CD14-positive monocyte (primary cell): ENCODE results near the gene PKHD1. TPM values are rescaled to one million over a fixed set of nuclear protein-coding genes. Genes with fewer than 3 reads are reported as not detected.

Experiments used
- DNase-seq, 3 donors: peaks; one replicate each; pipeline ENCODE4 v3.0.0-alpha.2; 2011 to 2022
- H2AFZ ChIP-seq: 2 replicates; pipeline ENCODE4 v1.6.0; 2012; ENCODE audit warnings: mild to moderate bottlenecking, low read depth, low read length, inconsistent platforms; ENCODE audit not compliant: insufficient read depth, poor library complexity, severe bottlenecking
- H3K27ac ChIP-seq, 2 donors: 1 replicate in 1 of 2; 2 replicates in 1 of 2; pipeline ENCODE4 v1.5.1; 2012 to 2013; ENCODE audit warnings: low read length in 2 of 2, control low read depth in 1 of 2, inconsistent platforms in 1 of 2, low read depth in 1 of 2, mild to moderate bottlenecking in 1 of 2
- H3K27me3 ChIP-seq, 2 donors: one replicate each; pipeline versions ENCODE4 v1.6.0 to v1.6.1; 2011 to 2013; ENCODE audit warnings: low read length in 2 of 2; ENCODE audit not compliant: control insufficient read depth in 2 of 2, insufficient read depth in 2 of 2
- H3K36me3 ChIP-seq, 2 donors: replicated peaks in 1 of 2; 1 replicate in 1 of 2; 2 replicates in 1 of 2; pipeline versions ENCODE4 v1.5.1 to v1.6.1; 2012 to 2013; ENCODE audit warnings: low read length in 2 of 2, control low read depth in 1 of 2, inconsistent platforms in 1 of 2, mild to moderate bottlenecking in 1 of 2; ENCODE audit not compliant: insufficient read depth in 2 of 2, control insufficient read depth in 1 of 2
- H3K4me1 ChIP-seq, 2 donors: 1 replicate in 1 of 2; 2 replicates in 1 of 2; pipeline versions ENCODE4 v1.5.1 to v1.6.1; 2012 to 2013; ENCODE audit warnings: low read length in 2 of 2, control low read depth in 1 of 2, inconsistent platforms in 1 of 2, mild to moderate bottlenecking in 1 of 2, moderate library complexity in 1 of 2; ENCODE audit not compliant: insufficient read depth in 2 of 2, control insufficient read depth in 1 of 2
- H3K4me2 ChIP-seq: replicated peaks from 2 replicates; pipeline ENCODE3; 2012; ENCODE audit warnings: low read length, moderate library complexity, mild to moderate bottlenecking; ENCODE audit not compliant: poor library complexity, severe bottlenecking; ENCODE audit errors: extremely low read depth
- H3K4me3 ChIP-seq, 3 experiments: fragments of 200-600 bp in 1 of 3; sonication (generic) in 1 of 3; replicated peaks in 1 of 3; 1 replicate in 2 of 3; 2 replicates in 1 of 3; pipeline ENCODE4 v1.5.1; 2011 to 2013; ENCODE audit warnings: low read length in 3 of 3, mild to moderate bottlenecking in 3 of 3, control low read depth in 2 of 3, low read depth in 2 of 3, inconsistent platforms in 1 of 3, moderate library complexity in 1 of 3
- H3K79me2 ChIP-seq: 2 replicates; pipeline ENCODE4 v1.6.0; 2012; ENCODE audit warnings: mild to moderate bottlenecking, control low read depth, inconsistent platforms, low read length, moderate library complexity; ENCODE audit not compliant: insufficient read depth
- H3K9ac ChIP-seq: 2 replicates; pipeline ENCODE4 v1.6.0; 2017; ENCODE audit warnings: low read length, mild to moderate bottlenecking; ENCODE audit not compliant: insufficient read depth, poor library complexity, severe bottlenecking
- H3K9me3 ChIP-seq, 2 donors: replicated peaks in 1 of 2; 1 replicate in 1 of 2; 2 replicates in 1 of 2; pipeline versions ENCODE4 v1.5.1 to v1.6.1; 2012 to 2013; ENCODE audit warnings: low read length in 2 of 2, control low read depth in 1 of 2; ENCODE audit not compliant: control insufficient read depth in 1 of 2, insufficient read depth in 1 of 2
- H4K20me1 ChIP-seq: 2 replicates; pipeline ENCODE4 v1.6.0; 2012; ENCODE audit warnings: mild to moderate bottlenecking, low read length, control low read depth, moderate library complexity; ENCODE audit not compliant: insufficient read depth
- H3K27ac Mint-ChIP-seq, 7 donors: one replicate each; pipeline ENCODE4 v1.8.0; 2020; ENCODE audit warnings: mild to moderate bottlenecking in 7 of 7, mixed read lengths in 7 of 7, moderate library complexity in 6 of 7, inconsistent platforms in 2 of 7
- H3K27me3 Mint-ChIP-seq, 3 donors: one replicate each; pipeline ENCODE4 v1.8.0; 2021 to 2022; ENCODE audit warnings: low read depth in 3 of 3, mild to moderate bottlenecking in 3 of 3, mixed read lengths in 3 of 3, moderate library complexity in 3 of 3, inconsistent platforms in 1 of 3
- H3K36me3 Mint-ChIP-seq, 2 donors: one replicate each; pipeline ENCODE4 v1.8.0; 2020; ENCODE audit warnings: mixed read lengths in 2 of 2, inconsistent platforms in 1 of 2, mild to moderate bottlenecking in 1 of 2
- H3K4me1 Mint-ChIP-seq: one replicate; pipeline ENCODE4 v1.8.0; 2020; ENCODE audit warnings: mild to moderate bottlenecking, mixed read lengths
- H3K4me3 Mint-ChIP-seq, 2 donors: one replicate each; pipeline ENCODE4 v1.8.0; 2020; ENCODE audit warnings: mild to moderate bottlenecking in 2 of 2, mixed read lengths in 2 of 2, moderate library complexity in 1 of 2
- H3K9me3 Mint-ChIP-seq, 7 donors: one replicate each; pipeline ENCODE4 v1.8.0; 2020 to 2022; ENCODE audit warnings: mixed read lengths in 7 of 7, mild to moderate bottlenecking in 6 of 7, moderate library complexity in 6 of 7, inconsistent platforms in 2 of 7
- CTCF ChIP-seq: fragments of 200-600 bp; IDR thresholded peaks from one replicate; pipeline ENCODE4 v1.8.0; 2022; ENCODE audit warnings: antibody characterized with exemption, mild to moderate bottlenecking
- WGBS: methylation state at CpG from one replicate; pipeline ENCODE4 v1.1.5; 2013; ENCODE audit warnings: missing lambda C conversion rate; ENCODE audit not compliant: insufficient coverage; 5-methylcytosine and 5-hydroxymethylcytosine counted together
- intact Hi-C, 2 donors: fragments of 100-400 bp; cut with micrococcal nuclease; formaldehyde crosslinking; loops; one replicate each; pipeline versions ENCODE4 v1.15.0 to v1.15.1; 2023
- polyA plus RNA-seq, 3 donors: library from polyadenylated mRNA; depleted of rRNA in 1 of 3; unstranded in 2 of 3; stranded (reverse) in 1 of 3; fragments of 300-500 nt in 2 of 3; fragments of >200 nt in 1 of 3; fragmentation: Illumina TruSeq in 2 of 3; gene quantifications; 1 replicate in 2 of 3; 2 replicates in 1 of 3; pipeline ENCODE4 v1.2.3, GENCODE V29; 2012 to 2021

The PKHD1 gene
- polyA plus RNA-seq, 3 donors: not detected

- Histone ChIP-seq H3K36me3 (no peaks in the 10 kb centered on the region), H3K4me2 (no peak overlapping the region), H3K27me3 (no peaks in the 10 kb centered on the region), H3K9ac (no peak overlapping the region), H3K79me2 (no peaks in the 10 kb centered on the region), H3K4me3 (no peak overlapping the region), H3K27ac (no peak overlapping the region), H3K9me3 (no peaks in the 10 kb centered on the region), H4K20me1 (no peaks in the 10 kb centered on the region), H2AFZ (no peak overlapping the region), H3K4me1 (no peaks in the 10 kb centered on the region)
- Mint-ChIP-seq H3K27ac (no peak overlapping the region), H3K4me3 (no peak overlapping the region), H3K9me3 (peaks cover 0 to 2% (median 0%) of the 10 kb centered on the region in 7 donors), H3K36me3 (no peaks in the 10 kb centered on the region), H3K4me1 (no peaks in the 10 kb centered on the region), H3K27me3 (peaks cover 2 to 3% (median 2%) of the 10 kb centered on the region in 3 donors)
- DNase-seq: no peak
- WGBS: 100% methylated on average over 4 of the region's 5 CpGs
- intact Hi-C loops: no loop called here
- no peak for TF ChIP-seq CTCF
Observed at GRCh38 chr6:52074716-52075115, 12.7 kb downstream of the PKHD1 start.

GRCh38 chr6:52074155-52074554 lies 13.3 kb downstream of the PKHD1 start:
- intact Hi-C loops: no loop called here
- H3K79me2 ChIP-seq: no peaks in the 10 kb centered on the region
- H3K27me3 ChIP-seq: no peaks in the 10 kb centered on the region
- no peak for TF ChIP-seq CTCF
- H3K27ac ChIP-seq: no peak overlapping the region
- H3K27me3 Mint-ChIP-seq: peaks cover 2 to 3% (median 2%) of the 10 kb centered on the region in 3 donors
- H3K9ac ChIP-seq: no peak overlapping the region
- no peaks in the 10 kb centered on the region for H3K36me3 ChIP-seq
- H3K4me3 ChIP-seq: no peak overlapping the region
- no peaks in the 10 kb centered on the region for H3K4me1 ChIP-seq
- WGBS: no CpG with 5 or more reads among the region's 2 CpGs
- H3K4me1 Mint-ChIP-seq: no peaks in the 10 kb centered on the region
- no peak overlapping the region for H3K27ac Mint-ChIP-seq
- no peak for DNase-seq
- H3K4me3 Mint-ChIP-seq: no peak overlapping the region
- H2AFZ ChIP-seq: no peak overlapping the region
- H3K36me3 Mint-ChIP-seq: no peaks in the 10 kb centered on the region
- H3K9me3 Mint-ChIP-seq: peaks cover 0 to 2% (median 0%) of the 10 kb centered on the region in 7 donors
- H3K9me3 ChIP-seq: no peaks in the 10 kb centered on the region
- no peak overlapping the region for H3K4me2 ChIP-seq
- H4K20me1 ChIP-seq: no peaks in the 10 kb centered on the region
